HepG2 (cell line): ENCODE measurements around the gene PNPLA2. TPM values are rescaled to one million over a fixed set of nuclear protein-coding genes. Genes with fewer than 3 reads are reported as not detected.

ENCODE experiments used
- ATF7-NPFF ChIP-seq: sonication (generic); formaldehyde crosslinking; IDR thresholded peaks from 2 replicates; pipeline ENCODE4 v1.8.1; 2023; ENCODE audit warnings: mild to moderate bottlenecking, low read depth, missing genetic modification reagents, moderate library complexity
- CREM ChIP-seq, 2 experiments: sonication (generic) in 1 of 2; formaldehyde crosslinking in 1 of 2; IDR thresholded peaks; 2 replicates each; pipeline versions ENCODE4 v1.4.0 to v1.6.1; 2016 to 2020; ENCODE audit warnings: antibody characterized with exemption in 1 of 2, mild to moderate bottlenecking in 1 of 2, missing genetic modification reagents in 1 of 2
- KLF15 ChIP-seq: sonication (generic); formaldehyde crosslinking; IDR thresholded peaks from 2 replicates; pipeline ENCODE4 v1.8.1; 2023; ENCODE audit warnings: borderline replicate concordance, mild to moderate bottlenecking, inconsistent platforms, missing genetic modification reagents, mixed read lengths
- PAWR ChIP-seq: sonication (generic); formaldehyde crosslinking; IDR thresholded peaks from 2 replicates; pipeline ENCODE4 v1.4.0; 2020; ENCODE audit warnings: missing genetic modification reagents, mild to moderate bottlenecking, borderline replicate concordance
- SALL2 ChIP-seq: sonication (generic); formaldehyde crosslinking; IDR thresholded peaks from 2 replicates; pipeline ENCODE4 v1.8.1; 2023; ENCODE audit warnings: mild to moderate bottlenecking, missing genetic modification reagents, inconsistent platforms
- SRY ChIP-seq: sonication (generic); formaldehyde crosslinking; IDR thresholded peaks from 2 replicates; pipeline ENCODE4 v1.8.0; 2022; ENCODE audit warnings: mild to moderate bottlenecking, missing genetic modification reagents
- TMF1 ChIP-seq: sonication (generic); formaldehyde crosslinking; IDR thresholded peaks from 2 replicates; pipeline ENCODE4 v1.8.1; 2022; ENCODE audit warnings: low read depth, missing genetic modification reagents
- ZNF205 ChIP-seq: IDR thresholded peaks from 2 replicates; pipeline ENCODE4 v1.6.1; 2018; ENCODE audit warnings: missing biosample characterization, missing genetic modification reagents
- ZNF577 ChIP-seq: sonication (generic); formaldehyde crosslinking; IDR thresholded peaks from 2 replicates; pipeline ENCODE4 v1.4.0; 2020; ENCODE audit warnings: mild to moderate bottlenecking, low read depth, missing genetic modification reagents, borderline replicate concordance
- ZNF703 ChIP-seq: sonication (generic); formaldehyde crosslinking; IDR thresholded peaks from 2 replicates; pipeline ENCODE4 v1.5.1; 2020; ENCODE audit warnings: missing genetic modification reagents, mild to moderate bottlenecking, moderate library complexity, borderline replicate concordance
- ZNF776 ChIP-seq: sonication (generic); formaldehyde crosslinking; IDR thresholded peaks from 2 replicates; pipeline ENCODE4 v1.4.0; 2020; ENCODE audit warnings: mild to moderate bottlenecking, missing genetic modification reagents
- ZNF816 ChIP-seq: sonication (generic); formaldehyde crosslinking; IDR thresholded peaks from 2 replicates; pipeline ENCODE4 v1.8.0; 2022; ENCODE audit warnings: missing genetic modification reagents, mild to moderate bottlenecking, borderline replicate concordance
- polyA plus RNA-seq, 8 experiments: library from polyadenylated mRNA; depleted of rRNA in 3 of 8; stranded (reverse) in 7 of 8; unstranded in 1 of 8; fragments of >200 nt; fragmentation: Illumina TruSeq in 4 of 8; extraction: Trizol in 4 of 8; gene quantifications; 2 replicates each; pipeline versions ENCODE4 v1.2.1 to v1.2.3, GENCODE V29; 2011 to 2016; ENCODE audit warnings: low read depth in 4 of 8, missing spikeins in 1 of 8, mixed read lengths in 1 of 8; ENCODE audit not compliant: insufficient read depth in 1 of 8
- total RNA-seq, 5 experiments: library from RNA; depleted of rRNA; stranded (reverse); fragments of >200 nt; fragmentation: Illumina TruSeq; extraction: Trizol; gene quantifications; 2 replicates each; pipeline ENCODE4 v1.2.3, GENCODE V29; 2016; ENCODE audit warnings: low read depth in 1 of 5
- TF ChIP-seq, protein P1 (sequence below): IDR thresholded peaks from 2 replicates; pipeline ENCODE4 v1.4.0; 2020; ENCODE audit warnings: mild to moderate bottlenecking, missing genetic modification reagents
- TF ChIP-seq, protein P2 (sequence below): sonication (generic); formaldehyde crosslinking; IDR thresholded peaks from 2 replicates; pipeline ENCODE4 v1.8.1; 2023; ENCODE audit warnings: mild to moderate bottlenecking, missing genetic modification reagents
- TF ChIP-seq, protein P3 (sequence below): sonication (generic); formaldehyde crosslinking; IDR thresholded peaks from 2 replicates; pipeline ENCODE4 v1.4.0; 2020; ENCODE audit warnings: low read depth, missing genetic modification reagents
- TF ChIP-seq, protein P4 (sequence below): sonication (generic); formaldehyde crosslinking; conservative IDR thresholded peaks from 2 replicates; pipeline ENCODE4 v1.8.0; 2022; ENCODE audit warnings: mild to moderate bottlenecking, moderate library complexity, missing genetic modification reagents

The PNPLA2 gene
- total and polyA plus RNA-seq, 2 of the 13 experiments (the other 11 are each of a cell fraction or from before 2014, with no cell fraction given) = 10.5 to 43.2 TPM

DNA sequence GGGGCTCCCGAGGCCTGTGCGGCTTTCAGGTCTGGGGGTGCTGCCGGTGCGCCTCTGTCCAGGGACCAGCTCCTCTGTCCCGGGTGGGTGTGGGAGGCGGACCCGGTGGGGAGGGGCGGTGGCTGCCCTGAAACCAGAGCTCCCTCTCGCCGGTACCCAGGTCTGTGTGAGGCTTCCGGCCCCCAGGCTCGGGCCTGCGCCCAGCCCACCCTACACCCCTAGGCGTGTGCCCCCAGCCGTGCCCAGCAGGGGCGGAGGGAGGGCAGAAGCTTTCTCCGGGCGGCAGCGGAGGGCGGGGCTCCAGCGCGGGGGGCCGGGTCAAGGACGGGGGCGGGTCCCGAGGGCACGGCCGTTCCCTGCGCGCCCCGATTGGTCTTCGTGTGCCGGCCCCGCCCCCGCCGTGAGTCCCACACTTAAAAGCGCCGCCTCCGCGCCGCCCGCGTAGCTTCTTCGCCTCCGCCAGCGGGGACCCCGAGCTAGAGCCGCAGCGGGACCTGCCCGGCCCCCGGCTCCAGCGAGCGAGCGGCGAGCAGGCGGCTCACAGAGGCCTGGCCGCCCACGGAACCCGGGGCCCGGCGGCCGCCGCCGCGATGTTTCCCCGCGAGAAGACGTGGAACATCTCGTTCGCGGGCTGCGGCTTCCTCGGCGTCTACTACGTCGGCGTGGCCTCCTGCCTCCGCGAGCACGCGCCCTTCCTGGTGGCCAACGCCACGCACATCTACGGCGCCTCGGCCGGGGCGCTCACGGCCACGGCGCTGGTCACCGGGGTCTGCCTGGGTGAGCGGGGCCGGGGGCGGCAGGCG is 616 bp downstream of the PNPLA2 start (continued):
- TF ChIP-seq, protein P1, sequence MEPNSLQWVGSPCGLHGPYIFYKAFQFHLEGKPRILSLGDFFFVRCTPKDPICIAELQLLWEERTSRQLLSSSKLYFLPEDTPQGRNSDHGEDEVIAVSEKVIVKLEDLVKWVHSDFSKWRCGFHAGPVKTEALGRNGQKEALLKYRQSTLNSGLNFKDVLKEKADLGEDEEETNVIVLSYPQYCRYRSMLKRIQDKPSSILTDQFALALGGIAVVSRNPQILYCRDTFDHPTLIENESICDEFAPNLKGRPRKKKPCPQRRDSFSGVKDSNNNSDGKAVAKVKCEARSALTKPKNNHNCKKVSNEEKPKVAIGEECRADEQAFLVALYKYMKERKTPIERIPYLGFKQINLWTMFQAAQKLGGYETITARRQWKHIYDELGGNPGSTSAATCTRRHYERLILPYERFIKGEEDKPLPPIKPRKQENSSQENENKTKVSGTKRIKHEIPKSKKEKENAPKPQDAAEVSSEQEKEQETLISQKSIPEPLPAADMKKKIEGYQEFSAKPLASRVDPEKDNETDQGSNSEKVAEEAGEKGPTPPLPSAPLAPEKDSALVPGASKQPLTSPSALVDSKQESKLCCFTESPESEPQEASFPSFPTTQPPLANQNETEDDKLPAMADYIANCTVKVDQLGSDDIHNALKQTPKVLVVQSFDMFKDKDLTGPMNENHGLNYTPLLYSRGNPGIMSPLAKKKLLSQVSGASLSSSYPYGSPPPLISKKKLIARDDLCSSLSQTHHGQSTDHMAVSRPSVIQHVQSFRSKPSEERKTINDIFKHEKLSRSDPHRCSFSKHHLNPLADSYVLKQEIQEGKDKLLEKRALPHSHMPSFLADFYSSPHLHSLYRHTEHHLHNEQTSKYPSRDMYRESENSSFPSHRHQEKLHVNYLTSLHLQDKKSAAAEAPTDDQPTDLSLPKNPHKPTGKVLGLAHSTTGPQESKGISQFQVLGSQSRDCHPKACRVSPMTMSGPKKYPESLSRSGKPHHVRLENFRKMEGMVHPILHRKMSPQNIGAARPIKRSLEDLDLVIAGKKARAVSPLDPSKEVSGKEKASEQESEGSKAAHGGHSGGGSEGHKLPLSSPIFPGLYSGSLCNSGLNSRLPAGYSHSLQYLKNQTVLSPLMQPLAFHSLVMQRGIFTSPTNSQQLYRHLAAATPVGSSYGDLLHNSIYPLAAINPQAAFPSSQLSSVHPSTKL (CRISPR knock-in tag) = no peak
- TF ChIP-seq SRY (CRISPR knock-in tag) = peak; percentile 32; the same call in 1 of the 2 replicates
- TF ChIP-seq, protein P2, sequence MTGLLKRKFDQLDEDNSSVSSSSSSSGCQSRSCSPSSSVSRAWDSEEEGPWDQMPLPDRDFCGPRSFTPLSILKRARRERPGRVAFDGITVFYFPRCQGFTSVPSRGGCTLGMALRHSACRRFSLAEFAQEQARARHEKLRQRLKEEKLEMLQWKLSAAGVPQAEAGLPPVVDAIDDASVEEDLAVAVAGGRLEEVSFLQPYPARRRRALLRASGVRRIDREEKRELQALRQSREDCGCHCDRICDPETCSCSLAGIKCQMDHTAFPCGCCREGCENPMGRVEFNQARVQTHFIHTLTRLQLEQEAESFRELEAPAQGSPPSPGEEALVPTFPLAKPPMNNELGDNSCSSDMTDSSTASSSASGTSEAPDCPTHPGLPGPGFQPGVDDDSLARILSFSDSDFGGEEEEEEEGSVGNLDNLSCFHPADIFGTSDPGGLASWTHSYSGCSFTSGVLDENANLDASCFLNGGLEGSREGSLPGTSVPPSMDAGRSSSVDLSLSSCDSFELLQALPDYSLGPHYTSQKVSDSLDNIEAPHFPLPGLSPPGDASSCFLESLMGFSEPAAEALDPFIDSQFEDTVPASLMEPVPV (CRISPR knock-in tag) = peak; percentile 54; the same call in 1 of the 2 replicates
- TF ChIP-seq CREM (IDR thresholded peaks at IDR 0.05) = no peak
- no peak for TF ChIP-seq CREM (CRISPR knock-in tag; IDR thresholded peaks at IDR 0.05)
- TF ChIP-seq SALL2 (CRISPR knock-in tag) = no peak
- 0 out of 2 replicates have a peak, but pooled peaks have one; percentile 31 for TF ChIP-seq TMF1 (CRISPR knock-in tag)
- TF ChIP-seq ZNF703 (CRISPR knock-in tag) = no peak
- TF ChIP-seq PAWR (CRISPR knock-in tag) = no peak
- no peak; the same call in 1 of the 2 replicates for TF ChIP-seq ZNF776 (CRISPR knock-in tag)
- no peak for TF ChIP-seq ZNF816
- no peak for TF ChIP-seq ZNF577
- TF ChIP-seq ATF7-NPFF (CRISPR knock-in tag) = peak; percentile 81; the same call in 1 of the 2 replicates
- no peak for TF ChIP-seq ZNF205
- TF ChIP-seq, protein P3, sequence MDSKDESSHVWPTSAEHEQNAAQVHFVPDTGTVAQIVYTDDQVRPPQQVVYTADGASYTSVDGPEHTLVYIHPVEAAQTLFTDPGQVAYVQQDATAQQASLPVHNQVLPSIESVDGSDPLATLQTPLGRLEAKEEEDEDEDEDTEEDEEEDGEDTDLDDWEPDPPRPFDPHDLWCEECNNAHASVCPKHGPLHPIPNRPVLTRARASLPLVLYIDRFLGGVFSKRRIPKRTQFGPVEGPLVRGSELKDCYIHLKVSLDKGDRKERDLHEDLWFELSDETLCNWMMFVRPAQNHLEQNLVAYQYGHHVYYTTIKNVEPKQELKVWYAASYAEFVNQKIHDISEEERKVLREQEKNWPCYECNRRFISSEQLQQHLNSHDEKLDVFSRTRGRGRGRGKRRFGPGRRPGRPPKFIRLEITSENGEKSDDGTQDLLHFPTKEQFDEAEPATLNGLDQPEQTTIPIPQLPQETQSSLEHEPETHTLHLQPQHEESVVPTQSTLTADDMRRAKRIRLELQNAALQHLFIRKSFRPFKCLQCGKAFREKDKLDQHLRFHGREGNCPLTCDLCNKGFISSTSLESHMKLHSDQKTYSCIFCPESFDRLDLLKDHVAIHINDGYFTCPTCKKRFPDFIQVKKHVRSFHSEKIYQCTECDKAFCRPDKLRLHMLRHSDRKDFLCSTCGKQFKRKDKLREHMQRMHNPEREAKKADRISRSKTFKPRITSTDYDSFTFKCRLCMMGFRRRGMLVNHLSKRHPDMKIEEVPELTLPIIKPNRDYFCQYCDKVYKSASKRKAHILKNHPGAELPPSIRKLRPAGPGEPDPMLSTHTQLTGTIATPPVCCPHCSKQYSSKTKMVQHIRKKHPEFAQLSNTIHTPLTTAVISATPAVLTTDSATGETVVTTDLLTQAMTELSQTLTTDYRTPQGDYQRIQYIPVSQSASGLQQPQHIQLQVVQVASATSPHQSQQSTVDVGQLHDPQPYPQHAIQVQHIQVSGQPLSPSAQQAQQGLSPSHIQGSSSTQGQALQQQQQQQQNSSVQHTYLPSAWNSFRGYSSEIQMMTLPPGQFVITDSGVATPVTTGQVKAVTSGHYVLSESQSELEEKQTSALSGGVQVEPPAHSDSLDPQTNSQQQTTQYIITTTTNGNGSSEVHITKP (CRISPR knock-in tag) = no peak
- TF ChIP-seq KLF15 = peak; percentile 14; the same call in 1 of the 2 replicates
- TF ChIP-seq, protein P4, sequence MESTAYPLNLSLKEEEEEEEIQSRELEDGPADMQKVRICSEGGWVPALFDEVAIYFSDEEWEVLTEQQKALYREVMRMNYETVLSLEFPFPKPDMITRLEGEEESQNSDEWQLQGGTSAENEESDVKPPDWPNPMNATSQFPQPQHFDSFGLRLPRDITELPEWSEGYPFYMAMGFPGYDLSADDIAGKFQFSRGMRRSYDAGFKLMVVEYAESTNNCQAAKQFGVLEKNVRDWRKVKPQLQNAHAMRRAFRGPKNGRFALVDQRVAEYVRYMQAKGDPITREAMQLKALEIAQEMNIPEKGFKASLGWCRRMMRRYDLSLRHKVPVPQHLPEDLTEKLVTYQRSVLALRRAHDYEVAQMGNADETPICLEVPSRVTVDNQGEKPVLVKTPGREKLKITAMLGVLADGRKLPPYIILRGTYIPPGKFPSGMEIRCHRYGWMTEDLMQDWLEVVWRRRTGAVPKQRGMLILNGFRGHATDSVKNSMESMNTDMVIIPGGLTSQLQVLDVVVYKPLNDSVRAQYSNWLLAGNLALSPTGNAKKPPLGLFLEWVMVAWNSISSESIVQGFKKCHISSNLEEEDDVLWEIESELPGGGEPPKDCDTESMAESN = peak; percentile 39; the same call in 1 of the 2 replicates
